Neural cell (in vitro differentiated cells): ENCODE data around the gene ZSCAN9. TPM values are rescaled to one million over a fixed set of nuclear protein-coding genes. Genes with fewer than 3 reads are reported as not detected.

Source experiments
- H2AFZ ChIP-seq: fragments of 200-600, 300-800 bp; sonication (generic), shearing (Covaris generic); 2 replicates; pipeline ENCODE4 v1.6.0; 2014; ENCODE audit warnings: low read depth, mild to moderate bottlenecking, antibody characterized with exemption, low read length, moderate library complexity
- H3F3A ChIP-seq: fragments of 200-600 bp; shearing (Covaris generic); 2 replicates; pipeline ENCODE4 v1.6.1; 2016; ENCODE audit warnings: mild to moderate bottlenecking, moderate library complexity, mixed read lengths, antibody characterized with exemption, low read length; ENCODE audit not compliant: insufficient read depth, poor library complexity, severe bottlenecking
- H3K27ac ChIP-seq: fragments of 200-600, 300-800 bp; sonication (generic), shearing (Covaris generic); 2 replicates; pipeline ENCODE4 v1.5.1; 2014; ENCODE audit warnings: mild to moderate bottlenecking, low read length, moderate library complexity
- H3K27me3 ChIP-seq: fragments of 300-800, 200-600 bp; sonication (generic), shearing (Covaris generic); 2 replicates; pipeline ENCODE4 v1.6.0; 2014; ENCODE audit warnings: mild to moderate bottlenecking, low read depth, low read length, moderate library complexity; ENCODE audit not compliant: insufficient read depth
- H3K36me3 ChIP-seq: fragments of 300-800, 200-600 bp; sonication (generic), shearing (Covaris generic); 2 replicates; pipeline ENCODE4 v1.5.1; 2014; ENCODE audit warnings: mild to moderate bottlenecking, antibody characterized with exemption, low read length, moderate library complexity; ENCODE audit not compliant: insufficient read depth
- H3K4me2 ChIP-seq: fragments of 300-800, 200-600 bp; sonication (generic), shearing (Covaris generic); 2 replicates; pipeline ENCODE4 v1.6.0; 2014; ENCODE audit warnings: mild to moderate bottlenecking, low read length
- H3K4me3 ChIP-seq: fragments of 300-800, 200-600 bp; sonication (generic), shearing (Covaris generic); 2 replicates; pipeline ENCODE4 v1.5.1; 2014; ENCODE audit warnings: mild to moderate bottlenecking, low read length, moderate library complexity
- H3K79me2 ChIP-seq: fragments of 200-600 bp; shearing (Covaris generic); replicated peaks from 2 replicates; pipeline ENCODE4 v1.6.0; 2014; ENCODE audit warnings: mild to moderate bottlenecking, low read length, moderate library complexity; ENCODE audit not compliant: insufficient read depth
- H3K9ac ChIP-seq: fragments of 300-800, 200-600 bp; sonication (generic), shearing (Covaris generic); 2 replicates; pipeline ENCODE4 v1.6.1; 2016; ENCODE audit warnings: mild to moderate bottlenecking, low read length, mixed read lengths
- H3K9me2 ChIP-seq: fragments of 200-600 bp; shearing (Covaris generic); 2 replicates; pipeline ENCODE4 v1.6.1; 2016; ENCODE audit warnings: mild to moderate bottlenecking, low read length, mixed read lengths; ENCODE audit not compliant: insufficient read depth
- H3K9me3 ChIP-seq: fragments of 200-600, 300-800 bp; sonication (generic), shearing (Covaris generic); 2 replicates; pipeline ENCODE4 v1.6.1; 2016; ENCODE audit warnings: mild to moderate bottlenecking, mixed run types, low read length, moderate library complexity, mixed read lengths
- H4K20me1 ChIP-seq: fragments of 200-600 bp; shearing (Covaris generic); 2 replicates; pipeline ENCODE4 v1.6.1; 2016; ENCODE audit warnings: mild to moderate bottlenecking, mixed run types; ENCODE audit not compliant: insufficient read depth
- EP300 ChIP-seq: fragments of 450-650 bp; conservative IDR thresholded peaks from 2 replicates; pipeline ENCODE4 v1.6.1; 2014; ENCODE audit warnings: antibody characterized with exemption, mild to moderate bottlenecking, moderate library complexity; ENCODE audit not compliant: poor library complexity, severe bottlenecking
- EZH2 ChIP-seq: fragments of 200-600, 300-800 bp; shearing (Covaris generic), sonication (generic); IDR thresholded peaks from 2 replicates; pipeline ENCODE4 v1.6.1; 2014; ENCODE audit warnings: antibody characterized with exemption, low read length, borderline replicate concordance, mild to moderate bottlenecking; ENCODE audit not compliant: insufficient read depth, poor library complexity, severe bottlenecking
- MXI1 ChIP-seq: fragments of 450-650 bp; conservative IDR thresholded peaks from 2 replicates; pipeline ENCODE4 v1.6.1; 2014; ENCODE audit warnings: antibody characterized with exemption, mild to moderate bottlenecking; ENCODE audit not compliant: poor library complexity, severe bottlenecking
- POLR2AphosphoS5 ChIP-seq: IDR thresholded peaks from 2 replicates; pipeline ENCODE4 v1.6.1; 2012
- RAD21 ChIP-seq: fragments of 450-650 bp; conservative IDR thresholded peaks from 2 replicates; pipeline ENCODE4 v1.6.1; 2014; ENCODE audit warnings: antibody characterized with exemption, mild to moderate bottlenecking, moderate library complexity
- TAF1 ChIP-seq: IDR thresholded peaks from 2 replicates; pipeline ENCODE4 v1.6.1; 2012; ENCODE audit warnings: low read depth
- polyA plus RNA-seq: library from polyadenylated mRNA; depleted of rRNA; stranded (reverse); fragments of >200 nt; gene quantifications from 2 replicates; pipeline ENCODE4 v1.2.3, GENCODE V29; 2014

Gene ZSCAN9
- polyA plus RNA-seq, 1 donor from 2014 or later, result 102 TPM

- Histone ChIP-seq H3F3A (no peaks in the 10 kb centered on the region), H3K27ac (no peak overlapping the region), H3K9ac (no peak overlapping the region), H2AFZ (no peak overlapping the region), H4K20me1 (no peaks in the 10 kb centered on the region), H3K27me3 (peaks cover 88% of the 10 kb centered on the region), H3K9me2 (no peaks in the 10 kb centered on the region), H3K4me3 (peak overlapping the region; percentile 56), H3K4me2 (peak overlapping the region; percentile 27), H3K36me3 (no peaks in the 10 kb centered on the region), H3K9me3 (no peaks in the 10 kb centered on the region), H3K79me2 (no peaks in the 10 kb centered on the region)
- TF ChIP-seq POLR2AphosphoS5, result peak; percentile 18
- no peak for TF ChIP-seq RAD21
Measured at GRCh38 chr6:28208111-28208659, 16.9 kb upstream of the ZSCAN9 start.

GRCh38 chr6:28209753-28210535 is 15.1 kb upstream of the ZSCAN9 start:
- H3K27me3 ChIP-seq, result peaks cover 100% of the 10 kb centered on the region
- TF ChIP-seq EP300 (no peak), POLR2AphosphoS5 (no peak), EZH2 (no peak), MXI1 (no peak), TAF1 (no peak)
- no peaks in the 10 kb centered on the region for H3K79me2 ChIP-seq
- H3K4me3 ChIP-seq, result no peak overlapping the region
- no peaks in the 10 kb centered on the region for H3F3A ChIP-seq
- H2AFZ ChIP-seq, result no peak overlapping the region
- H3K9me3 ChIP-seq, result no peaks in the 10 kb centered on the region
- H4K20me1 ChIP-seq, result no peaks in the 10 kb centered on the region
- no peak overlapping the region for H3K9ac ChIP-seq
- H3K36me3 ChIP-seq, result no peaks in the 10 kb centered on the region
- H3K27ac ChIP-seq, result no peak overlapping the region
- H3K4me2 ChIP-seq, result no peak overlapping the region
- H3K9me2 ChIP-seq, result no peaks in the 10 kb centered on the region

GRCh38 chr6:28211840-28212509 is 13.1 kb upstream of the ZSCAN9 start:
- Histone ChIP-seq H3K9ac (no peak overlapping the region), H2AFZ (no peak overlapping the region), H3K79me2 (no peaks in the 10 kb centered on the region), H3K36me3 (no peaks in the 10 kb centered on the region), H3K27ac (no peak overlapping the region), H4K20me1 (no peaks in the 10 kb centered on the region), H3K27me3 (peaks cover 100% of the 10 kb centered on the region), H3K9me3 (no peaks in the 10 kb centered on the region), H3K4me2 (no peak overlapping the region), H3K9me2 (no peaks in the 10 kb centered on the region), H3K4me3 (peak overlapping the region; percentile 54), H3F3A (no peaks in the 10 kb centered on the region)
- no peak for TF ChIP-seq EP300
- no peak for TF ChIP-seq EZH2
- no peak for TF ChIP-seq RAD21
